Peyer's patch (tissue), 4 donors: ENCODE data around the gene TFF2. TPM values are rescaled to one million over a fixed set of nuclear protein-coding genes. Genes with fewer than 3 reads are reported as not detected.
A peak's percentile ranks its signal among the peaks of the same experiment; 100 is the strongest.

Experiments
- DNase-seq, 3 donors: peaks; one replicate each; pipeline ENCODE4 v3.0.0-alpha.2; 2017 to 2019
- H3K27ac ChIP-seq, 4 donors: fragments of 200-600 bp; sonication (generic); one replicate each; pipeline ENCODE4 v1.5.1; 2016 to 2019
- H3K27me3 ChIP-seq, 2 donors: fragments of 200-600 bp; sonication (generic); one replicate each; pipeline ENCODE4 v1.5.1; 2019
- H3K36me3 ChIP-seq, 3 donors: fragments of 200-600 bp; sonication (generic); one replicate each; pipeline ENCODE4 v1.5.1; 2016 to 2019
- H3K4me1 ChIP-seq, 4 donors: fragments of 200-600 bp; sonication (generic); one replicate each; pipeline ENCODE4 v1.5.1; 2016 to 2019
- H3K4me3 ChIP-seq, 4 donors: fragments of 200-600 bp; sonication (generic); 1 replicate in 3 of 4; 2 replicates in 1 of 4; pipeline ENCODE4 v1.5.1; 2016 to 2019; ENCODE audit warnings: mild to moderate bottlenecking in 1 of 4
- H3K9me3 ChIP-seq, 4 donors: fragments of 200-600 bp; sonication (generic); one replicate each; pipeline ENCODE4 v1.5.1; 2016 to 2019; ENCODE audit warnings: mild to moderate bottlenecking in 1 of 4
- CTCF ChIP-seq, 6 experiments: fragments of 450-650 bp in 4 of 6; fragments of 200-600 bp in 2 of 6; sonication (generic) in 1 of 6; IDR thresholded peaks; one replicate each; pipeline ENCODE4 v1.5.1; 2017 to 2019; ENCODE audit warnings: antibody characterized with exemption in 6 of 6, mild to moderate bottlenecking in 3 of 6, moderate library complexity in 1 of 6
- POLR2A ChIP-seq, 2 donors: fragments of 450-650 bp; IDR thresholded peaks; one replicate each; pipeline ENCODE4 v1.5.1; 2017; ENCODE audit warnings: antibody characterized with exemption in 2 of 2, mild to moderate bottlenecking in 2 of 2, moderate library complexity in 2 of 2
- total RNA-seq, 4 donors: library from RNA; depleted of rRNA; stranded (reverse); fragments of >200 nt; gene quantifications; one replicate each; pipeline ENCODE4 v1.1.0, GENCODE V29; 2016

Gene TFF2
- total RNA-seq, 4 donors from 2014 or later, result 6.7 TPM; not detected in 3

- peaks cover 0 to 33% (median 6%) of the 10 kb centered on the region in 4 donors for H3K4me1 ChIP-seq
- peak in 2 of 3 donors; percentile 67 to 79 for DNase-seq
Measured at GRCh38 chr21:42315296-42315891, 35.4 kb downstream of the TFF2 start, which contains the start of gene TFF3. TSS of gene TFF3 (minus strand) at chr21:42315409. CDS start at chr21:42315374, 35 bp downstream.

GRCh38 chr21:42314616-42315295, 36.0 kb downstream of the TFF2 start:
- peak in 1 of 3 donors; percentile 65 for DNase-seq
- H3K4me1 ChIP-seq, result peaks cover 0 to 37% (median 6%) of the 10 kb centered on the region in 4 donors
- H3K36me3 ChIP-seq, result no peaks in the 10 kb centered on the region
- H3K27ac ChIP-seq, result peak overlapping the region in 3 of 4 donors; percentile 68 to 92 (median 91)
- H3K4me3 ChIP-seq, result peak overlapping the region in 2 of 4 donors; percentile 45 to 47
- no peaks in the 10 kb centered on the region for H3K27me3 ChIP-seq
- no peaks in the 10 kb centered on the region for H3K9me3 ChIP-seq
- TF ChIP-seq CTCF (IDR thresholded peaks at IDR 0.05) (no peak), POLR2A (IDR thresholded peaks at IDR 0.05) (peak in 1 of 2 donors; percentile 6)

More at GRCh38 chr21:42315296-42315891, 35.4 kb downstream of the TFF2 start, which contains the start of gene TFF3:
- Histone ChIP-seq H3K36me3 (no peaks in the 10 kb centered on the region), H3K27me3 (no peaks in the 10 kb centered on the region), H3K9me3 (no peaks in the 10 kb centered on the region), H3K27ac (peak within 1 kb of the TSS in 3 of 4 donors; percentile 68 to 92 (median 91)), H3K4me3 (peak within 1 kb of the TSS in 2 of 4 donors; percentile 45 to 47)
- TF ChIP-seq POLR2A (IDR thresholded peaks at IDR 0.05), result peak; percentile 52 to 64
- no peak for TF ChIP-seq CTCF (IDR thresholded peaks at IDR 0.05)

GRCh38 chr21:42313501-42313969, 37.3 kb downstream of the TFF2 start:
- Histone ChIP-seq H3K36me3 (no peaks in the 10 kb centered on the region), H3K27ac (peak overlapping the region in 3 of 4 donors; percentile 68 to 92 (median 91)), H3K4me1 (peaks cover 0 to 42% (median 6%) of the 10 kb centered on the region in 4 donors), H3K9me3 (no peaks in the 10 kb centered on the region), H3K27me3 (no peaks in the 10 kb centered on the region), H3K4me3 (peak overlapping the region in 2 of 4 donors; percentile 45 to 47)
- peak in 2 of 3 donors; percentile 81 to 82 for DNase-seq
- TF ChIP-seq POLR2A (IDR thresholded peaks at IDR 0.05) (peak; percentile 27 to 75), CTCF (IDR thresholded peaks at IDR 0.05) (no peak)

GRCh38 chr21:42312626-42313104, 38.1 kb downstream of the TFF2 start:
- Histone ChIP-seq H3K27ac (peak overlapping the region in 3 of 4 donors; percentile 68 to 92 (median 91)), H3K4me1 (peaks cover 0 to 42% (median 6%) of the 10 kb centered on the region in 4 donors), H3K27me3 (no peaks in the 10 kb centered on the region), H3K4me3 (peak overlapping the region in 2 of 4 donors; percentile 45 to 47), H3K9me3 (no peaks in the 10 kb centered on the region), H3K36me3 (no peaks in the 10 kb centered on the region)
- TF ChIP-seq CTCF (IDR thresholded peaks at IDR 0.05) (no peak), POLR2A (IDR thresholded peaks at IDR 0.05) (no peak)
- DNase-seq, result peak in 1 of 3 donors; percentile 75

GRCh38 chr21:42311816-42312625, 38.8 kb downstream of the TFF2 start:
- TF ChIP-seq POLR2A (IDR thresholded peaks at IDR 0.05) (no peak), CTCF (IDR thresholded peaks at IDR 0.05) (no peak)
- H3K4me3 ChIP-seq, result peak overlapping the region in 2 of 4 donors; percentile 45 to 47
- DNase-seq, result peak in 1 of 3 donors; percentile 72
- no peaks in the 10 kb centered on the region for H3K36me3 ChIP-seq
- no peaks in the 10 kb centered on the region for H3K9me3 ChIP-seq
- H3K4me1 ChIP-seq, result peaks cover 0 to 42% (median 6%) of the 10 kb centered on the region in 4 donors
- peak overlapping the region in 3 of 4 donors; percentile 68 to 92 (median 91) for H3K27ac ChIP-seq
- no peaks in the 10 kb centered on the region for H3K27me3 ChIP-seq
